Mammary microvascular endothelial cell (primary cell): ENCODE measurements around the gene CXCL5. TPM values are rescaled to one million over a fixed set of nuclear protein-coding genes. Genes with fewer than 3 reads are reported as not detected.

Experiments used
- total RNA-seq: library from RNA; depleted of rRNA; stranded (reverse); fragments of >200 nt; gene quantifications from 2 replicates; pipeline ENCODE4 v1.2.3, GENCODE V29; 2015

CXCL5 gene
- 1.3 and 1.8 TPM in 2 replicates for total RNA-seq

DNA sequence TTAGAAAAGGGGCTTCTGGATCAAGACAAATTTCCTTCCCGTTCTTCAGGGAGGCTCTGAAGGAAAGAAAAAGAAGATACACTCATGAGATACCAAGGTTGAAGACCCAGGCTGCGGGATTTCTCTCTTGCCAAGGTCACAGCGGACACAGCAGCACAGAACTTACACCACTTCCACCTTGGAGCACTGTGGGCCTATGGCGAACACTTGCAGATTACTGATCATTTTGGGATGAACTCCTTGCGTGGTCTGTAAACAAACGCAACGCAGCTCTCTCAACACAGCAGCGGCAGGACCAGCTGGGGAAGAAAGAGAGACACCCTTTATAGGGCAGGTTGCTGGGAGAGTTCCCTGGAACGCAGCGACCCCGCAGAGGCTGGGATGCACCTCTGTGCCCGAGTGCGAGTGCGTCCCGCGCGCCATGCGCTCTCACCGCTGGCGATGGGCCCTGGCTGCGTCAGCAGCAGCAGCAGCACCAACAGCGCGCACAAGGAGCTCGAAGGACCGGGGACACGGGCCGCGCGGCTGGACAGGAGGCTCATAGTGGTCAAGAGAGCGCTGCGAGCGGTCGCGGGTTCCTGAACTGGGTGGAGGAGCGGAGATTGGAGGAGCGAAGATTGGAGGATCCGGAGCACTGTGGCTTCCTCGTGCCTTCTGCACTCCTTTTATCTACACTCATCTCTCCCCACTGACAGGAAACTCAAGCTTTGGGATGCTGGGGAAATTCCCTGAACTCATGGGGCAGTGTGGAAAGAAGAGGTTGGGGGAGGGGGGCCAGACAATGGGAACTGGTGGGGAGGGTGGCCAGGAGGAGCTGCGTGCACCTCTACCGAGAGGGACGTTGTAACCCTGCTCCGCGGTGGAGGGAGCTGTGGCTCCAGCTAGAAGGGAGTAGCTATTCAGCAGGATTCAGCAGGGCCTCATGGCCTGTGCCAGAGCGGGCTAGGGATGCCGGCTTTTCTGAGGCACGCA lies at the start of gene CXCL5:
Gene CXCL5 (minus strand): TSS at position 638 of the 972 bp plus-strand sequence. CDS start 96 bp downstream, at position 542.

DNA sequence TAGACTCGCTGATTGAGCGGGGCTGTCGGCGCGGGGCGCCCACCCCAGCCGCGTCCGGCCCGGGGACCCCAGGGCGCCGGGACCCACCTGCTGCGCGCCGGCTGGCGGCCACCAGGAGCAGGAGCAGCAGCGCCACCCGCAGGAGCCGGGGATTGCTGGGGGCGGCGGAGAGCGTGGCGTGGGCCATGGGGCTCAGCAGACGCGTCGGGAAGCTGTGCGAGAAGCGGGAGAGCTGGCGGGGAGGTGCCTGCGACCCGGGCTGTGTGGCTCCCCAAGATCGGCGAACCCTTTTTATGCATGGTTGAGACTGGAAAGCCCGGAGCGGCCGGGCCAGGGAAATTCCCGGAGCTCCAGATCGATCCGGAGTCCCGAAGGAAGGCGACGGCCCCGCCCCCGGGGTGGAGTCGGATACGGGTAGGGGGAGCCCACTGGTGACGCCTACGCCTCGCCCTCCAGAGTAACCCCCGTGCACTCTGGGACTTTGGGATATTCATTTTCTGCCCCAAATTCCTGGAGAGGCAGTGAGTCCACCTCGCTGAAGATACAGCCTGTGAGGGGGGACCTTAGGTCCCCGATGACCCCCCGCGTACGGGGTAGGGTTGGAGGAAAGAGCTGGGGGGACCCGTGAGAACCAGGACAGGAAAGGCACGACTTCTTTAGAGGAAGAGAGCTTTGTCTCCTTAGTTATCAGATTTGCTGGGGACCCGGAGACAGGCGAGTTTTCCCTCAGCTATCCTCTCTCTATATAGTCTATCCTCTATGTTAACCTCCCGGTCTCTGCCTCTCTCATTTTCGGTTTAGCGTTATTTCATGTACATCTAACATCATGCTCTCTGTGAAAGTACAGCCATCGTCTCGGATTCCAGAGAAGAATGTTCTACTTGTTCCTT lies 40.2 kb upstream of the CXCL5 start, which contains the start of gene CXCL3:
Gene CXCL3 (minus strand): TSS at position 265 of the 890 bp plus-strand sequence. CDS start 78 bp downstream, at position 187.

DNA sequence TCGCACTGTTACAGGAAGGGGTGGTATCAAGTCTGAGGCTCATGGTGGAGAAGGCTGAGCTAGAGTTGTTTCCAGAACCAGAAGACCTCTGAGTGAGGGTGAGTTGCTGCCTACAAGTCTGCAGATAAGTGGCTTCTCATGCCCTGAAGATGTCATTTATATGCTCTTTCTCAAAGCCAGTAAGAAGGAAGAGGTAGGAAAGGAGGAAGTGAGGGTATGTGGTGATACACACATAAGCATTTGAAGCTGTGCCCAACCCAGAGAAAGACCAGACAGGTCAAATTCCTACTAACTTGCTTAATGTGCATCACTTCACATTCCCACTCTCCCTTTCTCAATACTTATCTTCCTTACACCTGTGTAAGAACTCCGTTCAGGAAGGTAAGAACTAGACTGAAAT lies 10.4 kb downstream of the CXCL5 start, which contains the start of gene PPBP:
Gene PPBP (minus strand): TSS at position 130 of the 400 bp plus-strand sequence. CDS start 87 bp downstream, at position 43.

Other genes with a start within 250 kb of the CXCL5 start
- gene CXCL6, start 162.0 kb downstream of the CXCL5 start, total RNA-seq: 0.67 and 1.5 TPM in 2 replicates
- gene PF4V1, start 145.4 kb downstream of the CXCL5 start, total RNA-seq: not detected in 2 replicates
- gene CXCL1, start 129.3 kb downstream of the CXCL5 start, total RNA-seq: 141 and 147 TPM in 2 replicates
- not detected in 2 replicates for gene PF4, start 16.6 kb downstream of the CXCL5 start, total RNA-seq
- not detected in 2 replicates for gene PPBP, start 10.5 kb downstream of the CXCL5 start, total RNA-seq
- 0.93 and 4.1 TPM in 2 replicates for gene CXCL3, start 40.0 kb upstream of the CXCL5 start, total RNA-seq
- gene CXCL2, start 100.5 kb upstream of the CXCL5 start, total RNA-seq: 10.7 and 12.0 TPM in 2 replicates
- 10.9 and 13.4 TPM in 2 replicates for gene MTHFD2L, start 159.4 kb upstream of the CXCL5 start, total RNA-seq